ENCODE measurements around the gene KRTAP10-4. TPM values are rescaled to one million over a fixed set of nuclear protein-coding genes. Genes with fewer than 3 reads are reported as not detected.

The KRTAP10-4 gene
- total RNA-seq, 1 experiment from 2014 or later, result not detected

DNA sequence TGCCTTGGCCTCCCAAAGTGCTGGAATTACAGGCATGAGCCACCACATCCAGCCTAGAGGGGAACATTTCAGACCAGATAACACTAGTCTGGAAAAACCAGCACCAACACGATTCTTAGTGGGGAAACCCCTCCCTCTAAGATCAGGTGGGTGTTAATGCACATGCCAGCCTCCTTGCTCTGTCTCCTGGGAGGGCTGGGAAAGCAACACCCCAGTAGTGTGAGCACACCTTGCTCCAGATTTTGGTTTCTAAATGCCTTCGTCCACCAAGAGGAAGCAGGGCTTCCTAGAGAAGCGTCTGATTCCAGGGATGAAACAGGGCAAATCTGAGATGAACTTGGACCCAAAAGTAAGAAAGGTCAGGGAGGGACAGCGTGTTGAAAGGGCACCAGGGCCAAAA is 2.2 kb upstream of the KRTAP10-4 start:
- no TSS peak for BruUV-seq (replicated peaks)
- CTCF ChIA-PET, result no interaction called here
- TF ChIP-seq, protein P1, sequence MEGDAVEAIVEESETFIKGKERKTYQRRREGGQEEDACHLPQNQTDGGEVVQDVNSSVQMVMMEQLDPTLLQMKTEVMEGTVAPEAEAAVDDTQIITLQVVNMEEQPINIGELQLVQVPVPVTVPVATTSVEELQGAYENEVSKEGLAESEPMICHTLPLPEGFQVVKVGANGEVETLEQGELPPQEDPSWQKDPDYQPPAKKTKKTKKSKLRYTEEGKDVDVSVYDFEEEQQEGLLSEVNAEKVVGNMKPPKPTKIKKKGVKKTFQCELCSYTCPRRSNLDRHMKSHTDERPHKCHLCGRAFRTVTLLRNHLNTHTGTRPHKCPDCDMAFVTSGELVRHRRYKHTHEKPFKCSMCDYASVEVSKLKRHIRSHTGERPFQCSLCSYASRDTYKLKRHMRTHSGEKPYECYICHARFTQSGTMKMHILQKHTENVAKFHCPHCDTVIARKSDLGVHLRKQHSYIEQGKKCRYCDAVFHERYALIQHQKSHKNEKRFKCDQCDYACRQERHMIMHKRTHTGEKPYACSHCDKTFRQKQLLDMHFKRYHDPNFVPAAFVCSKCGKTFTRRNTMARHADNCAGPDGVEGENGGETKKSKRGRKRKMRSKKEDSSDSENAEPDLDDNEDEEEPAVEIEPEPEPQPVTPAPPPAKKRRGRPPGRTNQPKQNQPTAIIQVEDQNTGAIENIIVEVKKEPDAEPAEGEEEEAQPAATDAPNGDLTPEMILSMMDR (IDR thresholded peaks at IDR 0.05 in 2 of 3, conservative IDR thresholded peaks at IDR 0.05 in 1 of 3; ENCODE audit: borderline replicate concordance in 1 of 3, insufficient read depth in 1 of 3, low read depth in 2 of 3, low read length in 2 of 3), result no peak
- TF ChIP-seq RAD21 (IDR thresholded peaks at IDR 0.05; ENCODE audit: low read depth), result no peak
- no peak for TF ChIP-seq EGR1 (IDR thresholded peaks at IDR 0.05; ENCODE audit: low read depth)
- TF ChIP-seq, protein P2, sequence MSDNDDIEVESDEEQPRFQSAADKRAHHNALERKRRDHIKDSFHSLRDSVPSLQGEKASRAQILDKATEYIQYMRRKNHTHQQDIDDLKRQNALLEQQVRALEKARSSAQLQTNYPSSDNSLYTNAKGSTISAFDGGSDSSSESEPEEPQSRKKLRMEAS (IDR thresholded peaks at IDR 0.05), result no peak
- no peak for TF ChIP-seq SIN3A (IDR thresholded peaks at IDR 0.05; ENCODE audit: low read depth)
- no peak for TF ChIP-seq ATF3 (IDR thresholded peaks at IDR 0.05)
- TF ChIP-seq, protein P3, sequence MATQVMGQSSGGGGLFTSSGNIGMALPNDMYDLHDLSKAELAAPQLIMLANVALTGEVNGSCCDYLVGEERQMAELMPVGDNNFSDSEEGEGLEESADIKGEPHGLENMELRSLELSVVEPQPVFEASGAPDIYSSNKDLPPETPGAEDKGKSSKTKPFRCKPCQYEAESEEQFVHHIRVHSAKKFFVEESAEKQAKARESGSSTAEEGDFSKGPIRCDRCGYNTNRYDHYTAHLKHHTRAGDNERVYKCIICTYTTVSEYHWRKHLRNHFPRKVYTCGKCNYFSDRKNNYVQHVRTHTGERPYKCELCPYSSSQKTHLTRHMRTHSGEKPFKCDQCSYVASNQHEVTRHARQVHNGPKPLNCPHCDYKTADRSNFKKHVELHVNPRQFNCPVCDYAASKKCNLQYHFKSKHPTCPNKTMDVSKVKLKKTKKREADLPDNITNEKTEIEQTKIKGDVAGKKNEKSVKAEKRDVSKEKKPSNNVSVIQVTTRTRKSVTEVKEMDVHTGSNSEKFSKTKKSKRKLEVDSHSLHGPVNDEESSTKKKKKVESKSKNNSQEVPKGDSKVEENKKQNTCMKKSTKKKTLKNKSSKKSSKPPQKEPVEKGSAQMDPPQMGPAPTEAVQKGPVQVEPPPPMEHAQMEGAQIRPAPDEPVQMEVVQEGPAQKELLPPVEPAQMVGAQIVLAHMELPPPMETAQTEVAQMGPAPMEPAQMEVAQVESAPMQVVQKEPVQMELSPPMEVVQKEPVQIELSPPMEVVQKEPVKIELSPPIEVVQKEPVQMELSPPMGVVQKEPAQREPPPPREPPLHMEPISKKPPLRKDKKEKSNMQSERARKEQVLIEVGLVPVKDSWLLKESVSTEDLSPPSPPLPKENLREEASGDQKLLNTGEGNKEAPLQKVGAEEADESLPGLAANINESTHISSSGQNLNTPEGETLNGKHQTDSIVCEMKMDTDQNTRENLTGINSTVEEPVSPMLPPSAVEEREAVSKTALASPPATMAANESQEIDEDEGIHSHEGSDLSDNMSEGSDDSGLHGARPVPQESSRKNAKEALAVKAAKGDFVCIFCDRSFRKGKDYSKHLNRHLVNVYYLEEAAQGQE (IDR thresholded peaks at IDR 0.05; ENCODE audit: low read depth), result no peak
- TF ChIP-seq SRF (IDR thresholded peaks at IDR 0.05; ENCODE audit: low read depth), result no peak
- TF ChIP-seq POLR2A (IDR thresholded peaks at IDR 0.05; ENCODE audit: borderline replicate concordance, extremely low read depth, insufficient read depth, insufficient read length), result no peak
- ATAC-seq (no peak), DNase-seq (ENCODE audit: low read depth, low spot score) (no peak)
- no peaks in the 10 kb centered on the region for H4K20me1 ChIP-seq (ENCODE audit: insufficient read depth)
- no peak overlapping the region for H3K9ac ChIP-seq (ENCODE audit: low read length)
- intact Hi-C loops (cut with micrococcal nuclease), result no loop called here
- no peak overlapping the region for H3K27ac ChIP-seq (ENCODE audit: low read depth, low read length)
- H3K4me2 ChIP-seq (ENCODE audit: low read length), result no peak overlapping the region
- RAD21 ChIA-PET (ENCODE audit: low non-redundant PET in 1 of 2, low total read pairs in 2 of 2, uncharacterized antibody in 2 of 2, unreplicated experiment in 2 of 2), result no interaction called here
- POLR2A ChIA-PET, result no interaction called here
- H2AFZ ChIP-seq (ENCODE audit: low read depth, low read length, poor library complexity, severe bottlenecking), result no peak overlapping the region
- peaks cover 0 to 3% of the 10 kb centered on the region in 2 experiments; a peak in 1 of 4 replicates for H3K4me1 ChIP-seq (ENCODE audit: control insufficient read depth in 1 of 2, insufficient read depth in 2 of 2, low read length in 2 of 2)
- no peaks in the 10 kb centered on the region for H3K36me3 ChIP-seq (ENCODE audit: control insufficient read depth in 1 of 2, insufficient read depth in 2 of 2, low read length in 2 of 2)
- no peaks in the 10 kb centered on the region for H3K79me2 ChIP-seq (ENCODE audit: insufficient read depth, low read length)
- peaks cover 6% of the 10 kb centered on the region for H3K27me3 ChIP-seq (ENCODE audit: insufficient read depth, low read length)
- no peaks in the 10 kb centered on the region for H3K9me2 ChIP-seq (ENCODE audit: insufficient read depth)
- H3K9me3 ChIP-seq (ENCODE audit: control insufficient read depth in 1 of 2, insufficient read depth in 1 of 2, low read depth in 1 of 2, low read length in 2 of 2), result no peaks in the 10 kb centered on the region
- no peak overlapping the region for H3K4me3 ChIP-seq (replicated peaks in 1 of 2; ENCODE audit: low read depth in 1 of 2, low read length in 2 of 2)
